ENCODE results near the gene PMS1. TPM values are rescaled to one million over a fixed set of nuclear protein-coding genes. Genes with fewer than 3 reads are reported as not detected.

PMS1 gene
- total RNA-seq, 4 donors from 2014 or later = 11.4 to 22.9 (median 14.4) TPM

GRCh38 chr2:189819297-189819704 is 35.1 kb downstream of the PMS1 start:
- WGBS, 2 donors (ENCODE audit: low coverage in 1 of 2) = 86 to 90% methylated on average over 1 of the region's 1 CpG
- no peak for ATAC-seq

GRCh38 chr2:189821953-189822748 is 37.9 kb downstream of the PMS1 start:
- TF ChIP-seq, protein P1, sequence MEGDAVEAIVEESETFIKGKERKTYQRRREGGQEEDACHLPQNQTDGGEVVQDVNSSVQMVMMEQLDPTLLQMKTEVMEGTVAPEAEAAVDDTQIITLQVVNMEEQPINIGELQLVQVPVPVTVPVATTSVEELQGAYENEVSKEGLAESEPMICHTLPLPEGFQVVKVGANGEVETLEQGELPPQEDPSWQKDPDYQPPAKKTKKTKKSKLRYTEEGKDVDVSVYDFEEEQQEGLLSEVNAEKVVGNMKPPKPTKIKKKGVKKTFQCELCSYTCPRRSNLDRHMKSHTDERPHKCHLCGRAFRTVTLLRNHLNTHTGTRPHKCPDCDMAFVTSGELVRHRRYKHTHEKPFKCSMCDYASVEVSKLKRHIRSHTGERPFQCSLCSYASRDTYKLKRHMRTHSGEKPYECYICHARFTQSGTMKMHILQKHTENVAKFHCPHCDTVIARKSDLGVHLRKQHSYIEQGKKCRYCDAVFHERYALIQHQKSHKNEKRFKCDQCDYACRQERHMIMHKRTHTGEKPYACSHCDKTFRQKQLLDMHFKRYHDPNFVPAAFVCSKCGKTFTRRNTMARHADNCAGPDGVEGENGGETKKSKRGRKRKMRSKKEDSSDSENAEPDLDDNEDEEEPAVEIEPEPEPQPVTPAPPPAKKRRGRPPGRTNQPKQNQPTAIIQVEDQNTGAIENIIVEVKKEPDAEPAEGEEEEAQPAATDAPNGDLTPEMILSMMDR (IDR thresholded peaks at IDR 0.05) = no peak
- TF ChIP-seq POLR2A (IDR thresholded peaks at IDR 0.05) = no peak
- TF ChIP-seq POLR2AphosphoS5 (IDR thresholded peaks at IDR 0.05) = no peak
- no peak for TF ChIP-seq EP300 (IDR thresholded peaks at IDR 0.05)
- H3K27me3 ChIP-seq = no peaks in the 10 kb centered on the region
- H3K27ac ChIP-seq = no peak overlapping the region
- peaks cover 0 to 13% (median 0%) of the 10 kb centered on the region in 3 donors for H3K4me1 ChIP-seq
- H3K9me3 ChIP-seq = no peaks in the 10 kb centered on the region
- peaks cover 0 to 32% of the 10 kb centered on the region in 2 donors for H3K36me3 ChIP-seq
- WGBS, 2 donors (ENCODE audit: low coverage in 1 of 2) = 72 to 74% methylated on average over 4 to 7 of the region's 33 CpGs
- no peak for ATAC-seq
- H3K4me3 ChIP-seq = no peak overlapping the region

More at GRCh38 chr2:189819297-189819704, 35.1 kb downstream of the PMS1 start:
- Histone ChIP-seq H3K4me1 (no peaks in the 10 kb centered on the region), H3K36me3 (peaks cover 0 to 36% of the 10 kb centered on the region in 2 donors), H3K4me3 (no peak overlapping the region), H3K27ac (no peak overlapping the region), H3K9me3 (no peaks in the 10 kb centered on the region), H3K27me3 (no peaks in the 10 kb centered on the region)
- TF ChIP-seq, protein P1 (IDR thresholded peaks at IDR 0.05) = no peak
- TF ChIP-seq POLR2A (IDR thresholded peaks at IDR 0.05) = no peak
- no peak for TF ChIP-seq POLR2AphosphoS5 (IDR thresholded peaks at IDR 0.05)
- TF ChIP-seq EP300 (IDR thresholded peaks at IDR 0.05) = no peak

GRCh38 chr2:189824694-189825396 is 40.6 kb downstream of the PMS1 start:
- H3K27ac ChIP-seq = no peak overlapping the region
- ATAC-seq = no peak
- no peaks in the 10 kb centered on the region for H3K27me3 ChIP-seq
- H3K4me1 ChIP-seq = peaks cover 0 to 13% (median 0%) of the 10 kb centered on the region in 3 donors
- WGBS, 2 donors (ENCODE audit: low coverage in 1 of 2) = 37 to 89% methylated on average over 2 to 3 of the region's 3 CpGs
- no peaks in the 10 kb centered on the region for H3K9me3 ChIP-seq
- TF ChIP-seq POLR2A (IDR thresholded peaks at IDR 0.05) (no peak), POLR2AphosphoS5 (IDR thresholded peaks at IDR 0.05) (no peak), EP300 (IDR thresholded peaks at IDR 0.05) (no peak)
- TF ChIP-seq, protein P1 (IDR thresholded peaks at IDR 0.05) = no peak
- no peak overlapping the region for H3K4me3 ChIP-seq
- peaks cover 0 to 11% of the 10 kb centered on the region in 2 donors for H3K36me3 ChIP-seq

- Histone ChIP-seq H3K27ac (no peak overlapping the region), H3K9me3 (no peaks in the 10 kb centered on the region), H3K36me3 (peaks cover 0 to 6% of the 10 kb centered on the region in 2 donors), H3K4me3 (no peak overlapping the region), H3K27me3 (no peaks in the 10 kb centered on the region), H3K4me1 (peaks cover 0 to 13% (median 0%) of the 10 kb centered on the region in 3 donors)
- ATAC-seq = no peak
- WGBS, 2 donors (ENCODE audit: low coverage in 1 of 2) = 81 to 100% methylated on average over 1 to 5 of the region's 5 CpGs
- TF ChIP-seq, protein P1 (IDR thresholded peaks at IDR 0.05) = no peak
- TF ChIP-seq POLR2A (IDR thresholded peaks at IDR 0.05) = no peak
- TF ChIP-seq EP300 (IDR thresholded peaks at IDR 0.05) = no peak
- no peak for TF ChIP-seq POLR2AphosphoS5 (IDR thresholded peaks at IDR 0.05)
These were observed 41.8 kb downstream of the PMS1 start for GRCh38 chr2:189826039-189826438.

Measured in gastroesophageal sphincter (tissue), 4 donors.